Testis (tissue), 3 donors: ENCODE measurements around the gene BICC1. TPM values are rescaled to one million over a fixed set of nuclear protein-coding genes. Genes with fewer than 3 reads are reported as not detected.

ENCODE experiments used
- DNase-seq: peaks from one replicate; pipeline ENCODE4 v3.0.0-alpha.2; 2019
- H3K27ac ChIP-seq, 2 donors: fragments of 200-600 bp; sonication (generic); one replicate each; pipeline ENCODE4 v1.5.1; 2019
- H3K27me3 ChIP-seq: fragments of 200-600 bp; sonication (generic); one replicate; pipeline ENCODE4 v1.5.1; 2019
- H3K36me3 ChIP-seq: fragments of 200-600 bp; sonication (generic); one replicate; pipeline ENCODE4 v1.5.1; 2017; ENCODE audit warnings: low read depth; ENCODE audit errors: missing control alignments
- H3K4me1 ChIP-seq: fragments of 200-600 bp; sonication (generic); one replicate; pipeline ENCODE4 v1.5.1; 2019
- H3K4me3 ChIP-seq, 2 donors: fragments of 200-600 bp; sonication (generic); one replicate each; pipeline ENCODE4 v1.5.1; 2017 to 2019
- H3K9me3 ChIP-seq: fragments of 200-600 bp; sonication (generic); one replicate; pipeline ENCODE4 v1.5.1; 2017
- CTCF ChIP-seq, 3 experiments: fragments of 450-650 bp in 2 of 3; fragments of 200-600 bp in 1 of 3; sonication (generic) in 1 of 3; IDR thresholded peaks; one replicate each; pipeline ENCODE4 v1.5.1; 2016 to 2019; ENCODE audit warnings: antibody characterized with exemption in 3 of 3, mild to moderate bottlenecking in 2 of 3, moderate library complexity in 1 of 3
- POLR2A ChIP-seq: fragments of 450-650 bp; IDR thresholded peaks from one replicate; pipeline ENCODE4 v1.6.1; 2017; ENCODE audit warnings: antibody characterized with exemption, mild to moderate bottlenecking, moderate library complexity
- WGBS, 2 donors: methylation state at CpG; one replicate each; pipeline ENCODE4 v1.1.5; 2018; 5-methylcytosine and 5-hydroxymethylcytosine counted together
- intact Hi-C: fragments of 100-400 bp; cut with DNase I; formaldehyde crosslinking; loops from one replicate; pipeline ENCODE4 v1.15.1; 2023; ENCODE audit warnings: low total_unique reads
- polyA plus RNA-seq: library from polyadenylated mRNA; stranded (reverse); fragments of 350-450 nt; fragmentation: Illumina TruSeq; extraction: RNeasy Lipid Tissue Mini Kit (QIAGEN cat#74804); gene quantifications from one replicate; pipeline ENCODE4 v1.2.3, GENCODE V29; 2014; ENCODE audit warnings: low read depth, low replicate concordance; ENCODE audit not compliant: insufficient read depth
- total RNA-seq, 2 donors: library from RNA; depleted of rRNA; stranded (reverse); fragments of >200 nt; gene quantifications; one replicate each; pipeline ENCODE4 v1.2.3, GENCODE V29; 2016

Gene BICC1
- total and polyA plus RNA-seq, 3 donors from 2014 or later, result 8.7 to 14.1 (median 10.0) TPM

DNA sequence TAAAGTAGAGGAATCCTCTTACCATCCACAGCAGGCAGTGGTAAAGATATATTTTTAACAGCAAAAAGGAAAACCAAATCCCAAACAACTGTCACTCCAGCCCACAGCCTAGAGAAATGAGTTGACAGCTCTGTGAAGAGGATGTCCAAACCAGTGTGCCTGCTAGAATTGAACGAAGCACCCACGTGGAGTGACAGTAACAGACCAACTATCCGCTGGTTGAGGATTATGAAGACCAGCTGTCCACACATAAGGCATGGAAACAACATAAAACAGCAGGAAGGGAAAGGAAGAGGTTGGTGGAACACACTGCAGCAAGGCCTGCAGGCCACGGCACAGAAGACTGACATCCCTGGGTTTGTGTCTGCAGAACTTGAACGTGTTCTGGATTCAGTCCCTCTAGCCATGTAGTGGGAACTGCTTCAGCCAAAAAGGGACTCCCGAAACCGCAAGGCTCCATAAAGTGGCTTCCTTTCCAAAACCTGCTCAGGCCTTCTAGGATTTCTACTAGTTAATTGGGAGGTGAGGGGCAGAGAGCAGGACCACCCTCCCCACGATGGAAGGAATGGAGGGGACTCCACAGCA is 324.4 kb downstream of the BICC1 start:
- intact Hi-C loops, result no loop called here
- TF ChIP-seq CTCF (IDR thresholded peaks at IDR 0.05), result no peak
- TF ChIP-seq POLR2A, result no peak
- 94% methylated on average over 8 of the region's 8 CpGs for WGBS, 2 donors

DNA sequence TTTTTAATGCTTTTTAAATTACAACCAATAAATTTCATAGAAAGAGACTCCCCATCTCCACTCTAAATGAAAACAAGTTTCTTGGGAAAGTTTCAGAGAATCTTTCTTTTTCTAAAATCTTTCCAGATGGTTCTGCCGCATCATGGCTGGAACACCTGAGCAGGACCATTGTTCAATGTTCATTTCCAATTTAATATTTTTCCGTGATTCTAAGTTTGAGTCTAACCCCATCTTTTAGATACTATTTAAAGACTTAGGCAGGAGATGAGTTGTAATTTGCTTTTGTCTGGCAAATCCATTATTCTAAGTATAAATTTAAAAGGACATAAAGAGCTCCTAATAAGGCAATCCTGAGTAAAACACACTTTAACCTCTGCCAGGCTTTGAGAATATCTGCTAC is 325.2 kb downstream of the BICC1 start:
- intact Hi-C loops, result no loop called here
- no peak for DNase-seq
- Histone ChIP-seq H3K27me3 (no peaks in the 10 kb centered on the region), H3K36me3 (no peaks in the 10 kb centered on the region), H3K4me1 (no peaks in the 10 kb centered on the region), H3K9me3 (no peaks in the 10 kb centered on the region), H3K27ac (no peak overlapping the region), H3K4me3 (no peak overlapping the region)
- WGBS, 2 donors, result 89 to 96% methylated on average over 2 of the region's 2 CpGs
- TF ChIP-seq POLR2A (no peak), CTCF (IDR thresholded peaks at IDR 0.05) (no peak)

More for the DNA sequence above, 324.4 kb downstream of the BICC1 start:
- H3K36me3 ChIP-seq, result no peaks in the 10 kb centered on the region
- H3K9me3 ChIP-seq, result no peaks in the 10 kb centered on the region
- no peak for DNase-seq
- no peaks in the 10 kb centered on the region for H3K4me1 ChIP-seq
- no peak overlapping the region for H3K27ac ChIP-seq
- H3K4me3 ChIP-seq, result no peak overlapping the region
- no peaks in the 10 kb centered on the region for H3K27me3 ChIP-seq

DNA sequence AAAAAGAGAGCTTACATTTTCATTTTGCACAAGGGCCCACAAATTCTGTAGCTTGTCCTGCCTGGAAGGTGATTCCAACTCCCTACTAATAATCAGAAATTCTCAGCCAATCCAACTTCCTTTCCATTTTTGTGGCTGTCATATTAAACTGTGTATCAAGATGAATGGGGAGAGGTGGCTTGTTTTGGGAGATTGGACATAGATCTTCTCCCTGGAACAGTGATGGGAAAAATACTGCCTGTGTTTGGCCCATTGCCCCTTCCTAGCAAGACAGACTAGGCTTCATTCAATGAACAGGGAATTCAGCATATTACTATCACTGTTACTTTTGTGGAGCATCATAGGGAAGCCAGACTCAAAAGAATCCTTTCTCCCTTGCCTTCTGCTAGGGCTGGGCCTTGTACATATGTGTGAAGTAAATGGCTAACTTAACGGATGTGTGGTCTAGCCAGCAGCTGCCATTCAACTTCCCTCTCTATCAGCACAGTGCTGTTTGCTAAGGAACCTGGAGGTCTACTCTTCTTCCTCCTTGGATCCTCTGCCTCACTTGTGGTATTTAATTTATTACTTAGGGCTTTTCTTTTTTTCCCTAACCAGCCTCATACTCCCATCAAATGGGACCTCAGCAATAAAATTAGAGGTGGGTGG is 326.0 kb downstream of the BICC1 start:
- no peaks in the 10 kb centered on the region for H3K27me3 ChIP-seq
- intact Hi-C loops, result no loop called here
- no peak for DNase-seq
- H3K27ac ChIP-seq, result no peak overlapping the region
- no peaks in the 10 kb centered on the region for H3K4me1 ChIP-seq
- WGBS, 2 donors, result 96 to 100% methylated on average over 1 of the region's 1 CpG
- no peak overlapping the region for H3K4me3 ChIP-seq
- no peaks in the 10 kb centered on the region for H3K9me3 ChIP-seq
- TF ChIP-seq POLR2A (no peak), CTCF (IDR thresholded peaks at IDR 0.05) (no peak)
- H3K36me3 ChIP-seq, result no peaks in the 10 kb centered on the region

DNA sequence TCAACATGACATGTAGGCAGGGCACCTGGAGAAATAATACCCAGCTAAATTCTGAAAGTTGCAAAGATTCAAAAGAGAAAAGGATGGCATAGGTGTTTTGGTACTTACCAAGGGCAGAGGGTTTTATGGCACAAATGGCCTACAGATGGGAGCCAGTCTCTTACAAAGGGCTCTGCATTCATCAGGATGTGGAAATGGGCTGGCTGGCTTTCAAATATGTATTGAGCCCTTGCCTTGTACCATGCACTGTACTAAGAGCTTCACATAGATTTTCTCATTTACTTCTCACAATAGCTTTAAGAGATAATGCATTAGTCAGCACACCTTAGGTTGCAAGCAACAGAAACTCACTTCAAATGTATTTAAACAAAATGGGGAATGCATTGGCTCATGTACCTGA is 327.1 kb downstream of the BICC1 start:
- Histone ChIP-seq H3K4me1 (no peaks in the 10 kb centered on the region), H3K36me3 (no peaks in the 10 kb centered on the region), H3K27me3 (no peaks in the 10 kb centered on the region), H3K9me3 (no peaks in the 10 kb centered on the region), H3K4me3 (no peak overlapping the region), H3K27ac (no peak overlapping the region)
- no peak for DNase-seq
- intact Hi-C loops, result no loop called here
- TF ChIP-seq CTCF (IDR thresholded peaks at IDR 0.05) (no peak), POLR2A (no peak)
